ENCODE measurements around the gene ETFA. TPM values are rescaled to one million over a fixed set of nuclear protein-coding genes. Genes with fewer than 3 reads are reported as not detected.

ETFA gene
- polyA plus RNA-seq, 3 donors = 62.1 to 178 (median 166) TPM

GRCh38 chr15:76341366-76342057 lies 30.2 kb upstream of the ETFA start:
- no peaks in the 10 kb centered on the region for H3K79me2 ChIP-seq (ENCODE audit: insufficient read depth, low read length)
- Mint-ChIP-seq H3K36me3 (peaks cover 20 to 41% of the 10 kb centered on the region in 2 donors), H3K9me3 (peaks cover 0 to 63% (median 48%) of the 10 kb centered on the region in 7 donors), H3K27me3 (ENCODE audit: low read depth in 3 of 3) (peaks cover 87 to 99% (median 90%) of the 10 kb centered on the region in 3 donors), H3K27ac (no peak overlapping the region), H3K4me1 (peaks cover 68% of the 10 kb centered on the region), H3K4me3 (peak overlapping the region in 1 of 2 donors; percentile 99)
- no peak for DNase-seq
- H3K9me3 ChIP-seq (replicated peaks in 1 of 2; ENCODE audit: control insufficient read depth in 1 of 2, insufficient read depth in 1 of 2, low read length in 2 of 2) = peaks cover 9 to 50% of the 10 kb centered on the region in 2 donors
- H3K27ac ChIP-seq (ENCODE audit: low read depth in 1 of 2, low read length in 2 of 2) = no peak overlapping the region
- intact Hi-C loops (cut with micrococcal nuclease) = no loop called here
- H3K27me3 ChIP-seq (ENCODE audit: control insufficient read depth in 2 of 2, insufficient read depth in 2 of 2, low read length in 2 of 2) = peaks cover 74 to 94% of the 10 kb centered on the region in 2 donors
- 2% methylated on average over 19 of the region's 42 CpGs for WGBS (ENCODE audit: insufficient coverage)
- H3K36me3 ChIP-seq (replicated peaks in 1 of 2; ENCODE audit: control insufficient read depth in 1 of 2, insufficient read depth in 2 of 2, low read length in 2 of 2) = no peaks in the 10 kb centered on the region
- peak overlapping the region; percentile 91 for H3K4me2 ChIP-seq (replicated peaks; ENCODE audit: extremely low read depth, low read length, poor library complexity, severe bottlenecking)
- no peak for TF ChIP-seq CTCF (IDR thresholded peaks at IDR 0.05)
- no peak overlapping the region for H3K9ac ChIP-seq (ENCODE audit: insufficient read depth, low read length, poor library complexity, severe bottlenecking)
- peaks cover 44% of the 10 kb centered on the region for H4K20me1 ChIP-seq (ENCODE audit: insufficient read depth, low read length)
- no peak overlapping the region for H3K4me3 ChIP-seq (replicated peaks in 1 of 3; ENCODE audit: low read depth in 2 of 3, low read length in 3 of 3)
- peaks cover 72 to 83% of the 10 kb centered on the region in 2 donors for H3K4me1 ChIP-seq (ENCODE audit: control insufficient read depth in 1 of 2, insufficient read depth in 2 of 2, low read length in 2 of 2)
- no peak overlapping the region for H2AFZ ChIP-seq (ENCODE audit: insufficient read depth, low read depth, low read length, poor library complexity, severe bottlenecking)

- Mint-ChIP-seq H3K36me3 (peaks cover 20 to 41% of the 10 kb centered on the region in 2 donors), H3K27me3 (ENCODE audit: low read depth in 3 of 3) (peaks cover 85 to 98% (median 89%) of the 10 kb centered on the region in 3 donors), H3K4me1 (peaks cover 69% of the 10 kb centered on the region), H3K9me3 (peaks cover 0 to 62% (median 48%) of the 10 kb centered on the region in 7 donors), H3K27ac (no peak overlapping the region), H3K4me3 (peak overlapping the region; percentile 86 to 99)
- Histone ChIP-seq H3K9ac (ENCODE audit: insufficient read depth, low read length, poor library complexity, severe bottlenecking) (no peak overlapping the region), H4K20me1 (ENCODE audit: insufficient read depth, low read length) (peaks cover 44% of the 10 kb centered on the region), H3K27ac (ENCODE audit: low read depth in 1 of 2, low read length in 2 of 2) (no peak overlapping the region), H3K36me3 (replicated peaks in 1 of 2; ENCODE audit: control insufficient read depth in 1 of 2, insufficient read depth in 2 of 2, low read length in 2 of 2) (no peaks in the 10 kb centered on the region), H3K9me3 (replicated peaks in 1 of 2; ENCODE audit: control insufficient read depth in 1 of 2, insufficient read depth in 1 of 2, low read length in 2 of 2) (peaks cover 9 to 50% of the 10 kb centered on the region in 2 donors), H3K79me2 (ENCODE audit: insufficient read depth, low read length) (no peaks in the 10 kb centered on the region), H3K4me1 (ENCODE audit: control insufficient read depth in 1 of 2, insufficient read depth in 2 of 2, low read length in 2 of 2) (peaks cover 72 to 82% of the 10 kb centered on the region in 2 donors), H3K27me3 (ENCODE audit: control insufficient read depth in 2 of 2, insufficient read depth in 2 of 2, low read length in 2 of 2) (peaks cover 73 to 89% of the 10 kb centered on the region in 2 donors), H2AFZ (ENCODE audit: insufficient read depth, low read depth, low read length, poor library complexity, severe bottlenecking) (peak overlapping the region; percentile 66), H3K4me2 (replicated peaks; ENCODE audit: extremely low read depth, low read length, poor library complexity, severe bottlenecking) (peak overlapping the region; percentile 91), H3K4me3 (replicated peaks in 1 of 3; ENCODE audit: low read depth in 2 of 3, low read length in 3 of 3) (peak overlapping the region in 2 of 3 experiments; percentile 46 to 79)
- TF ChIP-seq CTCF (IDR thresholded peaks at IDR 0.05) = peak; percentile 35
- intact Hi-C loops (cut with micrococcal nuclease) = no loop called here
- under 1% methylated on average over 35 of the region's 35 CpGs for WGBS (ENCODE audit: insufficient coverage)
- DNase-seq = peak; percentile 23 to 50 (median 39)
Measured at GRCh38 chr15:76340803-76341365, 29.6 kb upstream of the ETFA start.
